T-helper 17 cell (primary cell): ENCODE data around the gene PHYKPL. TPM values are rescaled to one million over a fixed set of nuclear protein-coding genes. Genes with fewer than 3 reads are reported as not detected.
"Not testable (repeated sequence)": the region's sequence is repeated elsewhere in the genome, so short reads cannot be mapped to it uniquely, and the experiment has no call there.

Experiments used
- ATAC-seq: fragments of 150-1000 bp; cut with Tn5 transposase; 2 replicates; pipeline ENCODE4 v1.10.0; 2021; ENCODE audit warnings: mild to moderate bottlenecking, moderate library complexity
- DNase-seq, 3 donors: peaks; one replicate each; pipeline versions ENCODE4 v3.0.0 to v3.0.0-alpha.2; 2020 to 2021
- H3K9me3 ChIP-seq: one replicate; pipeline ENCODE4 v1.7.0; 2013; ENCODE audit warnings: low read length, mild to moderate bottlenecking; ENCODE audit not compliant: control insufficient read depth, poor library complexity, severe bottlenecking
- H3K27ac Mint-ChIP-seq: one replicate; pipeline ENCODE4 v1.8.0; 2022; ENCODE audit warnings: mild to moderate bottlenecking, moderate library complexity, mixed read lengths
- H3K27me3 Mint-ChIP-seq: one replicate; pipeline ENCODE4 v1.8.0; 2022; ENCODE audit warnings: mixed read lengths
- H3K36me3 Mint-ChIP-seq: one replicate; pipeline ENCODE4 v1.8.0; 2022; ENCODE audit warnings: low read depth, mixed read lengths
- H3K4me1 Mint-ChIP-seq: one replicate; pipeline ENCODE4 v1.8.0; 2022; ENCODE audit warnings: mild to moderate bottlenecking, mixed read lengths
- H3K4me3 Mint-ChIP-seq: one replicate; pipeline ENCODE4 v1.8.0; 2022; ENCODE audit warnings: mild to moderate bottlenecking, moderate library complexity, mixed read lengths
- total RNA-seq, 4 donors: library from RNA in 2 of 4; stranded (reverse) in 2 of 4; gene quantifications; one replicate each; pipeline ENCODE4 v1.2.3 and lab custom pipeline; 2022 to 2026

Gene PHYKPL
- total RNA-seq, 2 donors from 2014 or later: 86.9 to 107 TPM

DNA sequence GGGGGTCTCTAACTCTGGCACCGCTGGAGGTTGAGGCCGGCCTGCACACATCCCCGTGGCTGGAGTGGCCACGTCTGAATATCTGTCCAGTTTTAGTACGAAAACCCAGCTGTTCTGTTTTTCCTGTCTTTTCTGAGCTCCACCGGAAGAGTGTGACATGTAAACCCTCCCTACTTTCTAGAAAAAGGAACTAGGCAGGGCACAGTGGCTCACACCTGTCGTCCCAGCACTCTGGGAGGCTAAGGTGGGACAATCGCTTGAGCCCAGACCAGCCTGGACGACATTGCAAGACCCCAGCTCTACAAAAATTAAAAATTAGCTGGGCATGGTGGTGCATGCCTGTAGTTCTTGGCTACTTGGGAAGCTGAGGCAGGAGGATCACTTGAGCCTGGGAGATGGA lies 8.2 kb upstream of the PHYKPL start:
- Mint-ChIP-seq H3K27me3 (no peaks in the 10 kb centered on the region), H3K4me1 (peaks cover 23% of the 10 kb centered on the region), H3K27ac (no peak overlapping the region), H3K4me3 (peak overlapping the region; percentile 52), H3K36me3 (no peaks in the 10 kb centered on the region)
- DNase-seq: no peak
- peak; percentile 14 for ATAC-seq
- no peaks in the 10 kb centered on the region for H3K9me3 ChIP-seq

DNA sequence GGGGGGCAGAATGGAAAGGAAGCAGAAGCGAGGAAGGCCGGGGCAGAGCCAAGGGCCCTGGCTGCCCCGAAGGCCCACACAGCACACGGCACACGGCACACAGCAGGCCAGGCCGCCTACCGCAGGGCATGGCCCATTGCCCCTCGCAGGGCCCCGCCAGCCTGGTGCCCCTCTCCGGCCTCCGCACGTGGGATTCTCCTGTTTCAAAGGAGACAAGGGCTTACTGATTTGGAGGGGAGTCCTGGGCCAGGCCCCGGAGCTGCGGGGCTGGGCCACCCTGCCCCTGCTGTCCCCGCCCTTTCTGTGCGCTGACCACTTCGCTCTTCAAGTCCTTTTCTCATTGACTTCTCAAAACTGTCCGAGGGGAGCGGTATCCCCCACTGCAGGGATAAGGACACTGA lies 7.7 kb upstream of the PHYKPL start:
- Mint-ChIP-seq H3K36me3 (no peaks in the 10 kb centered on the region), H3K4me3 (peak overlapping the region; percentile 52), H3K27ac (no peak overlapping the region), H3K27me3 (no peaks in the 10 kb centered on the region), H3K4me1 (peaks cover 24% of the 10 kb centered on the region)
- no peaks in the 10 kb centered on the region for H3K9me3 ChIP-seq
- no peak for ATAC-seq
- no peak for DNase-seq

DNA sequence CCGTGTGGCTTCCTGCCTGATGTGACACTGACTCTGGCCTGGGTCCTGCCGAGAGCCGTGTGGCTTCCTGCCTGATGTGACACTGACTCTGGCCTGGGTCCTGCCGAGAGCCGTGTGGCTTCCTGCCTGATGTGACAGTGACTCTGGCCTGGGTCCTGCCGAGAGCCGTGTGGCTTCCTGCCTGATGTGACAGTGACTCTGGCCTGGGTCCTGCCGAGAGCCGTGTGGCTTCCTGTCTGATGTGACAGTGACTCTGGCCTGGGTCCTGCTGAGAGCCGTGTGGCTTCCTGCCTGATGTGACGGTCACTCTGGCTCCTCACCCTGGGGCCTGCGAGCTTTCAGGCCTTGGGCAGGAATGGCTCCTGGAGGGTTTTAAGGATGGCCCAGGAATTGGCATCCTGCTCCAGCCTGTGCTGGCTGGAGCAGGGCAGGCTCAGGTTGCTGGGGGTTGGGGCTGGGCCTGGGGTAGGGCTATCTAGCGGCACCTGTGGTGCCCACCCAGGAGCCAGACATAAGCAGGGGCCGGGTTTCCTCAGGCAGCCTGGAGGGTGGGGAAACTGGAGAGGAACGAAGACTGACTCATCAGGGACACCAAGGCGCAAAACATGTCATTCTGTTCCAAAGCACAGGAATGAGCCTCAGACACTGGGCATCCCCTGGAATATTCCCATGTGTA lies 7.2 kb upstream of the PHYKPL start:
- not testable (repeated sequence) for H3K9me3 ChIP-seq, H3K36me3 Mint-ChIP-seq, ATAC-seq, H3K27ac Mint-ChIP-seq, H3K27me3 Mint-ChIP-seq, DNase-seq
- Mint-ChIP-seq H3K4me3 (peak overlapping the region; percentile 31), H3K4me1 (peaks cover 30% of the 10 kb centered on the region)

DNA sequence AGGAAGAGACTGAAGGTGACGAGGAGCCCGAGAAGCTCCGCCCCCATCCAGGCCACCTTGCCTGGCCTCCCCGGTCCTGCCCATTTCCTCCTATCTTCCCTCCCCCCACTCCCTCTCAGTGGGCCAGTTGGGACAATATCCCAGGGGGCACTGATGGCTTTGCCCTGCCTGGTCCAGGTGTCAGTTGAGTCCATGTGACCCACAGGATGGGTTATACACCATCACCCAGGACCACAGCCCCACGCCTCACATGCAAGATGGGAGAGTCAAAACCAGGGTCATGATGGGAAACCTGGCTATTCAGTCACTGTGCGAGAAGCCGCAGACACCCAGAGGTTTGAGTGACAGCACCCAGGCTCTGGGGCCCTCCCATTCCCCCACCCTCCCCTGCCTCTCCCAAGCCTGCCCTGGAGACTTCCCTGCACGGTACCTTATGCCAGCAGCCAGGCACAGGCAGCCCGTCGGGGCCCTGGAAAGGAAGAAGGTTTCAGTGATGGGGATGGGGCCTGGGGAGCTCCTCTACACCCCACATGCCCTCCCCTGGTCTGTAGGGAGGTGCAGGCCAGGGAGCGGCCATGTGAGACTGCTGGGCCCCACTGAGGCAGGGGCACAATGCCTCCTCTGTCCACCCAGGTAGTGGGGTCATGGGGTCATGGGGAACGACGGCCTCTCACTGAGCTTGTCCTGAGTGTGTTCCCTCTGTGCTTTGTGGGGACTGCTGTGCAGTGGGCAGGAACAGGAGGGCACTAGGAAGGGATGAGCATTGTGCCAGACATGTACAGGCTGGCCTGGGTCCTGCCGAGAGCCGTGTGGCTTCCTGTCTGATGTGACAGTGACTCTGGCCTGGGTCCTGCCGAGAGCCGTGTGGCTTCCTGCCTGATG lies 6.3 kb upstream of the PHYKPL start:
- H3K4me1 Mint-ChIP-seq: peaks cover 30% of the 10 kb centered on the region
- H3K4me3 Mint-ChIP-seq: peak overlapping the region; percentile 55
- H3K27me3 Mint-ChIP-seq: no peaks in the 10 kb centered on the region
- H3K27ac Mint-ChIP-seq: peak overlapping the region; percentile 67
- H3K9me3 ChIP-seq: no peaks in the 10 kb centered on the region
- DNase-seq: no peak
- ATAC-seq: no peak
- H3K36me3 Mint-ChIP-seq: no peaks in the 10 kb centered on the region

DNA sequence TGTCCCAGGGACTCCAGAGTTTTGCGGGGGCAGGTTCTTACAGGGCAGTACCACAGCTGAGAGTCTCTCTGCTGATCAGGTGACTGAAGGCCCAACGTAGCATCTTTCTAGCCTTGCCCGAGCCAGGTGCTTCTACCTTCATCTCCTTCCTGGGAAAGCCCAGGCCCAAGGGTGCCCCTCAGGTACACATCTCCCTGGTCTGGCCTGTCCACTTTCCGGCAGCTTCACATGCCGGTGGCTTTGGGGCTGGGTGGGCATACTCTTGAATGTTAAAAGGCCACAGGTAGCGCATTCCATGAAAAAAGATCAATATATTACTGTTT lies 5.7 kb upstream of the PHYKPL start:
- no peak for DNase-seq
- H3K9me3 ChIP-seq: no peaks in the 10 kb centered on the region
- H3K27me3 Mint-ChIP-seq: no peaks in the 10 kb centered on the region
- no peak for ATAC-seq
- peaks cover 30% of the 10 kb centered on the region for H3K4me1 Mint-ChIP-seq
- no peaks in the 10 kb centered on the region for H3K36me3 Mint-ChIP-seq
- peak overlapping the region; percentile 67 for H3K27ac Mint-ChIP-seq
- H3K4me3 Mint-ChIP-seq: peak overlapping the region; percentile 12

DNA sequence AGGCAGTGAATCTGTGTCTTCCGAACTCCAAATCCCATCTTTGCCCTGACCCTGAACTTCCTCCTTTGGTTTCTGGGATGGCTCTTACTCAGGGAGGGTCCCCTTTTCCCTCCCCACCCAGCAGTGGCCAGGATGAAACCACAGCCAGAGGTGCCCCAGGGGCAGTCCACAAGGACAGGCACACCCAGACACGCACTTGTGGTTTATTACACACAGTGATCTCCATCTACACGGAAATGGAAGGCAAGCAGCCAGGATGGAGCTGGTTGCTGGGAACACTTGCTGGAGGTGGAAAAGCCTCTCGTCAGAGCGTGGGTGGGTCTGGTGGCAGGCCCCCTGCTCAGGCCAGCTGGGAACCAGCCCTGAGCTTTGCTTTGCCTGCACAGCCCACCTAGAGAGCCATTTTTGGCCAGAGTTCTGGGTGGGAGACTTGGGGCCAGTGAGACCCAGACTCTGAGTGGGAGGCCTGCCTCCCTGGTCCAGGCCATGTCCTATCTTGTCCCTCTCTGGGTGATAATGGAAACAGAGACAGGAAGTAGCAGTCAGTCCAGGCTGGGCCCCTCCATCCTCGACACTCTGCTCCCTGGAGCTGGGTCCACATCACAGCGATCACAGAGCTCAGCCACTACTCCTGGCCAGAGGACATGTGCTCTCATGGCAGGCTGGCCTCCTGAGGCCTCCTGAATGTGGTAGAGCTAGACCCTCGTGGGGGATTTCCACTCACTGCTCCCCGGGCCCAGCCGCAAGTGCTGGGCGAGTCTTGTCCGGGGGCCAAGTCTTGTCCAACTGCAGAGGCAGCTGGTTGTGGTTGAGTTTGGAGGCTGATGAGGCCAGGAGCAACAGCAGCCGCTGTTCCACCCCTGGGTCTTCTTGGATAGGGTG lies 5.1 kb upstream of the PHYKPL start:
- peaks cover 30% of the 10 kb centered on the region for H3K4me1 Mint-ChIP-seq
- no peaks in the 10 kb centered on the region for H3K9me3 ChIP-seq
- peak overlapping the region; percentile 67 for H3K27ac Mint-ChIP-seq
- H3K27me3 Mint-ChIP-seq: no peaks in the 10 kb centered on the region
- DNase-seq: no peak
- H3K36me3 Mint-ChIP-seq: no peaks in the 10 kb centered on the region
- no peak for ATAC-seq
- H3K4me3 Mint-ChIP-seq: peak overlapping the region; percentile 43

DNA sequence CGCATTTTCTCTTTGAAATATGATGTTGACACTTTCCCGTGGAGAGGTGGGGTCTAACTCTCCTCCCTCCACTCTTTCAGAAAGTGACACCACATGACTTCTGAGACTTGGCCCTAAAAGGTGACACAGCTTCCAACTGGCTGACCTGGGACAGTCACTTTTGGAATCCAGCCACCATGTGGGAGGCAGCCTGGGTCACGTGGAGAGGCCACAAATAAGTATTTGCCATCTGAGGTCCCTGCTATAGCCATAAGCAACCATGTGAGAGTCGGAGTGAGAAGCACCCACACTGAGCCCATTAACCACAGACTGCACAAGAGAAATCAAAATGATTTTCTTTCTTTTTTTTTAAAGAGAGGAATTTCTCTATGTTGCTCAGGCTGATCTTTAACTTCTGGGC lies 4.1 kb upstream of the PHYKPL start:
- no peaks in the 10 kb centered on the region for H3K36me3 Mint-ChIP-seq
- no peak for ATAC-seq
- DNase-seq: no peak
- H3K4me3 Mint-ChIP-seq: no peak overlapping the region
- no peaks in the 10 kb centered on the region for H3K27me3 Mint-ChIP-seq
- no peaks in the 10 kb centered on the region for H3K9me3 ChIP-seq
- H3K4me1 Mint-ChIP-seq: peaks cover 29% of the 10 kb centered on the region
- no peak overlapping the region for H3K27ac Mint-ChIP-seq

DNA sequence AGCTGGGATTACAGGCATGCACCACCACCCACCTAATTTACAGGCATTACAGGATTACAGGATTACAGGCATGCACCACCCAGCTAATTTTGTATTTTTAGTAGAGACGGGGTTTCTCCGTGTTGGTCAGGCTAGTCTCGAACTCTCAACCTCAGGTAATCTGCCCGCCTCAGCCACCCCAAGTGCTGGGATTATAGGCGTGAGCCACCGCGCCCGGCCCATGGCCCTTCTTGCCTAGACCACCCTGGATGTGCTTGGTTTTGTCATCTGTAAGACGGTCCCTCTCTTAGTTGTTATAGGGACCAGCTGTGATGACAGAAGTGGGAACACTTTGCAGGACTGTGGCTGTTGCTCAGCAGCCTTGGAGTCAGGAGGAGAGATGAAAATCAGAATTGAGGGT lies 3.5 kb upstream of the PHYKPL start:
- peaks cover 32% of the 10 kb centered on the region for H3K4me1 Mint-ChIP-seq
- no peaks in the 10 kb centered on the region for H3K36me3 Mint-ChIP-seq
- DNase-seq (no peak), ATAC-seq (no peak)
- no peaks in the 10 kb centered on the region for H3K27me3 Mint-ChIP-seq
- no peak overlapping the region for H3K27ac Mint-ChIP-seq
- no peak overlapping the region for H3K4me3 Mint-ChIP-seq
- no peaks in the 10 kb centered on the region for H3K9me3 ChIP-seq

DNA sequence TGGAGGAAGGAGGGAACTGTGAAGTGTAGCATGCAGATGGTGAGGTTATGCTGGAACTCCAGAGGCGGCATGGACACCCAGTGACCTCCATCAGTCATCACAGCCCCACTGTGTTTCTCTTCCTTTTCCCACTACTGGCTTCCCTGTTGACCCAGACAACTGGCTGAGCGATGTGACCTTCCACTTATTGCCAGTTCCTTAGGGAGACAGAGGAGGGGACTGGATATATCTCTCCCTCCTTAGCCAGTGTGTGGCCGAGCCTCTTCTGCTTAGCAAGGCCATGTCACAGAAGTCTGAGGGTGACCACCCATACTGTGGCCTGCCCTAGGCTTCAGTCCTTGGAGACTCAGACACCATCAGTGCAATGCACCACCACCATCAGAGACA lies 3.0 kb upstream of the PHYKPL start:
- Mint-ChIP-seq H3K4me3 (no peak overlapping the region), H3K4me1 (peaks cover 32% of the 10 kb centered on the region), H3K27ac (no peak overlapping the region), H3K27me3 (no peaks in the 10 kb centered on the region), H3K36me3 (no peaks in the 10 kb centered on the region)
- H3K9me3 ChIP-seq: no peaks in the 10 kb centered on the region
- DNase-seq (no peak), ATAC-seq (no peak)

DNA sequence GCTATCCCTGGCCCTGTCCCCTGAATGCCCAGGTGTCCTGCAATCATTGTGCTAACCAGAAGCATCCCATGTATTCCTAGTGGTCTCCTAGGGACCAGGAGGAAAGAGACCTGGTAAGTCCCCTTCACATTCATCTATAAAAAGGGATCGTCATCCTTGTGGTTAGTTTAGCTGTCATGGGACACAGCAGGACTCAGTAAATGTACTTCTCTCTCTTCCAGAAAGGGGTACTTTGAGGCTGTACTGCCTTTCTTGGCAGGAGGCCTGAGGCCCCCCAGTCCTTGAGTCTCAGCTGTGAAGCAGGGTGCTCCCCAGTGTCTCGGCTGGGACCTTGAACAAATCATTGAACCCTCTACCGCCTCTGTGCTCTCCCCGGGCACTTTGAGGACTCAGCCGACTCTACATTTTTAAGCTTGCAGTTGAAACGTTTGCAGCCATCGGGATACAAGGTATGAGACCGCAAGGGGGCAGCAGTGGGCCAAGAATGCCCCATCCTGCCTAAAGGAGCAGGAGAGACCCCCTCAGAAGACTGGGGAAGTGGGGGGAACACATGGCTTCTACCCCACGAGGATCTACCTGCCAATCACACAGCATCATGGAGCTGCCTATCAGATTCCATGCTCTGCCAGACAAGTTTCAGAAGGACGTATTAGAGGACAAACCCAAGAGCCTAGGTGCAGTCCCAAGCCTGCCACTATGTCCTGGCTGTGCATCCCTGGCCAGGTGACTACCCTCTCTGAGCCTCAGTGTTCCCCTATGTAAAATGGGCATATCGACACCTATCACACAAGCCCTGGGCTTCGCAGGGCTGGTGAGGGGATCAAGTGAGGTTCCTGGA lies 2.4 kb upstream of the PHYKPL start:
- H3K4me1 Mint-ChIP-seq: peaks cover 31% of the 10 kb centered on the region
- no peaks in the 10 kb centered on the region for H3K9me3 ChIP-seq
- ATAC-seq: no peak
- peak; percentile 48 to 70 (median 55) for DNase-seq
- no peak overlapping the region for H3K27ac Mint-ChIP-seq
- H3K36me3 Mint-ChIP-seq: no peaks in the 10 kb centered on the region
- H3K4me3 Mint-ChIP-seq: peak overlapping the region; percentile 31
- no peaks in the 10 kb centered on the region for H3K27me3 Mint-ChIP-seq

DNA sequence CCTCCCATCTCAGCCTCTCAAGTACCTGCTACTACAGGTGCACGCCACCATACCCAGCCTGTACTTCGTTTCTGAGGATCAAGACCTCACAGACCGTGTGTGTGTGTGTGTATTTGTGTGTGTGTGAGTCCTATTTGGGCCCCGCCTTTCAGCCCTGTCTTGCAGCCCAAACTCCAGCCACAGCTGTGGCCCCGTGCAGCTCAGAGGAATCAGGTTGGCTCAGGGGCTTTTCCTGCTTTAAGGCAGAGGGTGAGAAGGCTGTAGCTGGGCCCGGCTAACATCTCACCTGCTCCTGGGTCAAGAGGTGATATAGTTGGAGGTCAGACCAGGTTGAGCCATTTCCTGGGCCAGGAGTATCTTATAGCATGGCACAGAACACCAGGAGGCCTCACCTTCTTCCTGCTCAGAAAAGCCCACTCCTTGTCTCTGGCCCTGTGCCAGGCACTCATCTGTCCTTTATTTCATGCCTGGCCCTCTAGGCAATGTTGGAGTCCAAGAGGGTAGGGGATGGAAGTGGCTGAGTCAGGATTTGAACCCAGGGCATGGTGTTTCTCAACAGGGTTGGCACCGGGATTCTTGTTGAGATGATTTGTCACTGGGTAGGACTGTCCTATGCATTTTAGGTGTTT lies 1.6 kb upstream of the PHYKPL start:
- Mint-ChIP-seq H3K36me3 (no peaks in the 10 kb centered on the region), H3K4me1 (peaks cover 35% of the 10 kb centered on the region), H3K27me3 (no peaks in the 10 kb centered on the region), H3K27ac (no peak overlapping the region), H3K4me3 (peak overlapping the region; percentile 65)
- ATAC-seq (no peak), DNase-seq (no peak)
- H3K9me3 ChIP-seq: no peaks in the 10 kb centered on the region

DNA sequence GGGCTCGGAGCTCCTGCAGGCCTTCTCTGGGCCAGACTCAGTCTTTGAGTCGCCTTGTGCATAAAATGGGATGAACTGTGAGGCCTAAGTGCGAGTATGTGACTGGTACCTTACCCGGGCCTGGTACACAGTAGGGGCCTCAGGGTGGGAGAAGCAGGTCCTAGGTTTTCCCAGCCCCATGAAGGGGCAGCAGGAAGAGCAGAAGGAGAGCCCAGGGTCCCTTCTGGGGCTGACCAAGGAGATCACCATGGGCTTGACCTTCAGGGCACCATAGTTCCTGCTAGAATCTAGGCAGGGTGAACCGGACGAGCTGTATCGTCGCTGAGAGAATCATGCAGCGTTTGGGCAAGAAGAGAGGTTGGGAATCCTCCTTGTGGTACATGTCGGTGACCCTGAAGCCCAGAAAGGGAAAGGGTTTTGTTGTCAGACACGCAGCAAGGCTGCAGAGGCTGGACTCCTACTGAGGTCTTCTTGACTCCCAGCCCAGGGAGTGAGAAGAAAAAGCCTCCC lies 373 bp upstream of the PHYKPL start:
- ATAC-seq: no peak
- DNase-seq: no peak
- peak overlapping the region; percentile 63 for H3K27ac Mint-ChIP-seq
- peak overlapping the region; percentile 74 for H3K4me3 Mint-ChIP-seq
- H3K36me3 Mint-ChIP-seq: peaks cover 2% of the 10 kb centered on the region
- H3K27me3 Mint-ChIP-seq: no peaks in the 10 kb centered on the region
- H3K4me1 Mint-ChIP-seq: peaks cover 40% of the 10 kb centered on the region
- H3K9me3 ChIP-seq: no peaks in the 10 kb centered on the region
